Nephron progenitor cell (in vitro differentiated cells): ENCODE data around the gene RPTOR.
A peak's percentile ranks its signal among the peaks of the same experiment; 100 is the strongest.

Experiments used
- DNase-seq: peaks from one replicate; pipeline ENCODE4 v3.0.0; 2021
- H3K27ac Mint-ChIP-seq: 2 replicates; pipeline ENCODE4 v1.8.0; 2021; ENCODE audit warnings: mild to moderate bottlenecking, moderate library complexity, mixed read lengths
- H3K27me3 Mint-ChIP-seq: 2 replicates; pipeline ENCODE4 v1.8.0; 2021; ENCODE audit warnings: mild to moderate bottlenecking, low read depth, mixed read lengths; ENCODE audit not compliant: poor library complexity
- H3K36me3 Mint-ChIP-seq: 2 replicates; pipeline ENCODE4 v1.8.0; 2021; ENCODE audit warnings: low read depth, mixed read lengths
- H3K4me1 Mint-ChIP-seq: 2 replicates; pipeline ENCODE4 v1.8.0; 2021; ENCODE audit warnings: mixed read lengths
- H3K4me3 Mint-ChIP-seq: 2 replicates; pipeline ENCODE4 v1.8.0; 2021; ENCODE audit warnings: mild to moderate bottlenecking, moderate library complexity, mixed read lengths
- H3K9me3 Mint-ChIP-seq: 2 replicates; pipeline ENCODE4 v1.8.0; 2021; ENCODE audit warnings: mild to moderate bottlenecking, moderate library complexity, mixed read lengths
- TF ChIP-seq, protein P1 (sequence below): fragments of 200-600 bp; sonication (generic); IDR thresholded peaks from 2 replicates; pipeline ENCODE4 v1.5.0; 2021; ENCODE audit warnings: antibody characterized with exemption

RPTOR gene

GRCh38 chr17:80931421-80932265 is 387.0 kb downstream of the RPTOR start:
- TF ChIP-seq, protein P1, sequence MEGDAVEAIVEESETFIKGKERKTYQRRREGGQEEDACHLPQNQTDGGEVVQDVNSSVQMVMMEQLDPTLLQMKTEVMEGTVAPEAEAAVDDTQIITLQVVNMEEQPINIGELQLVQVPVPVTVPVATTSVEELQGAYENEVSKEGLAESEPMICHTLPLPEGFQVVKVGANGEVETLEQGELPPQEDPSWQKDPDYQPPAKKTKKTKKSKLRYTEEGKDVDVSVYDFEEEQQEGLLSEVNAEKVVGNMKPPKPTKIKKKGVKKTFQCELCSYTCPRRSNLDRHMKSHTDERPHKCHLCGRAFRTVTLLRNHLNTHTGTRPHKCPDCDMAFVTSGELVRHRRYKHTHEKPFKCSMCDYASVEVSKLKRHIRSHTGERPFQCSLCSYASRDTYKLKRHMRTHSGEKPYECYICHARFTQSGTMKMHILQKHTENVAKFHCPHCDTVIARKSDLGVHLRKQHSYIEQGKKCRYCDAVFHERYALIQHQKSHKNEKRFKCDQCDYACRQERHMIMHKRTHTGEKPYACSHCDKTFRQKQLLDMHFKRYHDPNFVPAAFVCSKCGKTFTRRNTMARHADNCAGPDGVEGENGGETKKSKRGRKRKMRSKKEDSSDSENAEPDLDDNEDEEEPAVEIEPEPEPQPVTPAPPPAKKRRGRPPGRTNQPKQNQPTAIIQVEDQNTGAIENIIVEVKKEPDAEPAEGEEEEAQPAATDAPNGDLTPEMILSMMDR = no peak
- Mint-ChIP-seq H3K36me3 (peaks cover 46% of the 10 kb centered on the region), H3K4me3 (no peak overlapping the region), H3K4me1 (peaks cover 38% of the 10 kb centered on the region), H3K27ac (no peak overlapping the region), H3K27me3 (peaks cover 24% of the 10 kb centered on the region), H3K9me3 (no peaks in the 10 kb centered on the region)
- no peak for DNase-seq

DNA sequence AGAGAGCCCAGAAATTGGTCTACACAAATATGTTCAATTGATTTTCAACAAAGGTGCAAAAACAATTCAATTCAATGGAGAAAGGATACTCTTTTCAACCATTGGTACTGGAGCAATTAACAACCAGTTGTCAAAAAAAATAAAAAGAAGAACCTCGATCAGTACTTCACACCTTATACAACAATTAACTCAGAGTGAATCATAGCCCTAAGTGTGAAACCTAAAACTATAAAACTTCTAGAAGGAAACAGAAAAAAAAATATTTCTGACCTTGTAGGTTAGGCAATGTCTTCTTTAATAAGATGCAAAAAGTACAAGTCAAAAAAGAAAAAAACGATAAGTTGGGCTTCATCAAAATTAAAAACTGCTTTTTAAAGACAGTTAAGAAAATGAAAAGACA is 390.9 kb downstream of the RPTOR start:
- peaks cover 51% of the 10 kb centered on the region for H3K4me1 Mint-ChIP-seq
- peaks cover 26% of the 10 kb centered on the region for H3K27me3 Mint-ChIP-seq
- H3K9me3 Mint-ChIP-seq = no peaks in the 10 kb centered on the region
- no peak for DNase-seq
- TF ChIP-seq, protein P1 = no peak
- H3K4me3 Mint-ChIP-seq = no peak overlapping the region
- H3K27ac Mint-ChIP-seq = no peak overlapping the region
- H3K36me3 Mint-ChIP-seq = peaks cover 32% of the 10 kb centered on the region

DNA sequence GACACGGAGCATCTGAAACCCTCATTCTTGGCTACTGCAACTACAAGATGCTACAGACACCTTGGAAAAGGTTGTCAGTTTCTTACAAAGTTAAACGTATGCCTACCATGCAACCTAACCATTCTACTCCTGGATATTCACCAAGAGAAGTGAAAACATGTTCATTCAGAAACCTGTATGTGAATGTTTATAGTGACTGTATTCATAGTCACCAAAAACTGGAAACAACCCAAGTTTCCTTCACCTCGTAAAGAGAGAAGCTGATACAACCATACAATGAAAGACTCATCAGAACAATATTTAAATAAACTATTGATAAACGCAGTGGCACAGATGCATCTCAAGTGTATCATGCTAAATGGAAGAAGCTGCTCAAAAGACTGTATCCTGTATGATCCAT is 391.6 kb downstream of the RPTOR start:
- DNase-seq = no peak
- peaks cover 44% of the 10 kb centered on the region for H3K4me1 Mint-ChIP-seq
- no peak overlapping the region for H3K27ac Mint-ChIP-seq
- peaks cover 26% of the 10 kb centered on the region for H3K27me3 Mint-ChIP-seq
- TF ChIP-seq, protein P1 = no peak
- H3K4me3 Mint-ChIP-seq = no peak overlapping the region
- no peaks in the 10 kb centered on the region for H3K9me3 Mint-ChIP-seq
- H3K36me3 Mint-ChIP-seq = peaks cover 32% of the 10 kb centered on the region

GRCh38 chr17:80936723-80937122 is 392.1 kb downstream of the RPTOR start:
- H3K27ac Mint-ChIP-seq = peak overlapping the region; percentile 96
- H3K36me3 Mint-ChIP-seq = peaks cover 32% of the 10 kb centered on the region
- TF ChIP-seq, protein P1 = no peak
- H3K27me3 Mint-ChIP-seq = peaks cover 26% of the 10 kb centered on the region
- H3K4me3 Mint-ChIP-seq = no peak overlapping the region
- no peaks in the 10 kb centered on the region for H3K9me3 Mint-ChIP-seq
- no peak for DNase-seq
- H3K4me1 Mint-ChIP-seq = peaks cover 39% of the 10 kb centered on the region

DNA sequence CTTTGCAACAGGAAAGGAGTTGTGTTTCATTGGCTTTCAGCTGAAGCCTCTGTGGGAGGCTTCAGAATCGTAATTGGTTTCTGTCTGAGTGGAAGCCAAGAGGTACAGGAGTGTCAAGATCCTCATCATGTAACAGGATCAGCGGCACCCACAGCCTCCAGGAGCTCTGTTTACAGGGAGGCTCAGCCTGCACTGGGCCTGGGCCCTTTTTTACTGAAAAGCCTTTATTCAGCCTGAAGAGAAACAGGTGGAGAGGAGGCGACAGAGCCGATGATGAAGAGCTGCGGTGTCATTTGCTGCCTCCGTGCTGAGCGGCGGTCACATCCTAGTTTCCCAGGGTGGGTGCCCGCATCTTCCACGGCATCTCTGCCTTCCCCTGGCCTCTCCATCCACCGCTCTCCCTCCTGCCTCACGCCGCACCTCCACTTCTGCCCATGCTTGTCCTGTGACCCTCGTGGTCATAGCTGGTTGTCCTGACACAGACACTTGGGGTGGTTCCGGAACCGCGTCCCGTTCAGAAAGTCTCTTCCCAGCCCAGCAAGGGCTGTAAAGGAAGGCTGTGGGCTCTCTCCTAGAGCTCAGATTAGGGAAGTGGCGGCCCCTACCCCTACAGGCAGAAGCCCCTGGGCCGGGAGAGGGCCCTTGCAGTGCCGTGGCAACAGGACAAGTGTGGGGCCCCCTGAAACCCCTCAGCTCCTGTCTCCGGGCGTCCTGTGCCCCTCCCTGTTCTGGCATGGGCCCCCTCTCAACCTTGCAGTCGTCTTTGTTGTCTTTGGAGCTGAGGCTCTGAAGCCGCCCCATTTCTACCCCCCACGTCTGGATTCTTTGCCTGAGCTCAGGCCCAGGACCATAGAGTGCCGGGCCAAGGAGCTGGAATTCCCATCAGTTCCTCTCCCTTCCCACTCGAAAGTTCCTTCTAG is 393.1 kb downstream of the RPTOR start:
- Mint-ChIP-seq H3K9me3 (no peaks in the 10 kb centered on the region), H3K27ac (peak overlapping the region; percentile 96), H3K27me3 (peaks cover 26% of the 10 kb centered on the region), H3K4me1 (peaks cover 37% of the 10 kb centered on the region), H3K36me3 (peaks cover 29% of the 10 kb centered on the region), H3K4me3 (peak overlapping the region; percentile 44)
- DNase-seq = no peak
- TF ChIP-seq, protein P1 = no peak
